Stimulated activated CD4-positive, alpha-beta T cell treated with anti-CD3 and anti-CD28 coated beads, TNF-alpha, amount 100 ng/mL, for 1 hour (primary cell): ENCODE results near the gene IGSF5.

ENCODE experiments used
- DNase-seq, 3 donors: peaks; one replicate each; pipeline ENCODE4 v3.0.0-alpha.2; 2020; ENCODE audit warnings: low read depth in 3 of 3, low spot score in 1 of 3

Gene IGSF5

GRCh38 chr21:39812983-39813382 lies 68.0 kb downstream of the IGSF5 start:
- no peak for DNase-seq

- no peak for DNase-seq
Observed at GRCh38 chr21:39818557-39818956, 73.6 kb downstream of the IGSF5 start.

GRCh38 chr21:39822042-39822441 lies 77.1 kb downstream of the IGSF5 start:
- DNase-seq: no peak

DNA sequence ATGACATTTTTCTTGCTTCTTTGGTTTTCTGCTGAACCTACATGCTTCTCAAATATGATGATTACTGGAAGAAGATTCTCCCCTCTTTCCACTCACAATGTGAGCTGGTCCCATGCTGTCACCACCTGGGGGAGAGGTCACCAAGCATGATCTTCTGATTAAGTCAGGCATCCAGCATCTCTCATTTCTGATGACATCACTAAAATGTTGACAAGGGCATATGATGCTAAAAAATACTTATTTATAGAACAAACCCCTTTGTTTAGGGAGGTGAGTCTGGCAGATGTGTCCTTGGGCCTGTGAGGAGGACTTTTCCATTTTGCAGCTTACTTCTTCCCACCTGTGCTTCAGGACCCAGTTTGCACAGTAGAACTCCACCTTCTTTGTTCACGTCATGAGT lies 80.3 kb downstream of the IGSF5 start:
- no peak for DNase-seq

GRCh38 chr21:39834543-39834942 lies 89.6 kb downstream of the IGSF5 start:
- no peak for DNase-seq

DNA sequence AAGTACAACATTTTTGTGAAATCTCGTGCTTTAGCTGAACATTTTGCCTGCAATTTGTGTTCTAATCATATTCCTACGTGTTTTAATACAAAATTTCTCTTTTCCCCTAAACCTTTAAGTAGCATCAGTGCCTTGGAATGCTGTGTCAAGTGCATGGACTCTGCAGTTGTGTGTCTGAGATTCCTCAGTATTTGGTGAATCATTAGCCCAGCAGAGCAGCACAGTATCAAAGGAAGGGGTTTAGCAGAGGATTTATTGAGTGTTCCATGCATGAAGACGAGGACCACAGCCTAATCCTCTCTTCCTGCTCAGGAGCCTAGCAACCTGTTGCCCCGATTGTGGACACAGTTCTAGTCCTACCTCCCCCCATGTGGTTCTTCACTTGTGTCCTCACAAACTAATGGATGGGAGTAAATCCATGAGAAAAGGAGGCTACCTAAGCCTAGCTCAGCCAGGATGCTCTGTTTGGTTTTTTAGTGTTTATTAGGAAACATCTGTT lies 92.9 kb downstream of the IGSF5 start:
- DNase-seq: no peak

GRCh38 chr21:39840373-39841097 lies 95.6 kb downstream of the IGSF5 start:
- no peak for DNase-seq

GRCh38 chr21:39842741-39843459 lies 97.9 kb downstream of the IGSF5 start:
- DNase-seq: no peak

DNA sequence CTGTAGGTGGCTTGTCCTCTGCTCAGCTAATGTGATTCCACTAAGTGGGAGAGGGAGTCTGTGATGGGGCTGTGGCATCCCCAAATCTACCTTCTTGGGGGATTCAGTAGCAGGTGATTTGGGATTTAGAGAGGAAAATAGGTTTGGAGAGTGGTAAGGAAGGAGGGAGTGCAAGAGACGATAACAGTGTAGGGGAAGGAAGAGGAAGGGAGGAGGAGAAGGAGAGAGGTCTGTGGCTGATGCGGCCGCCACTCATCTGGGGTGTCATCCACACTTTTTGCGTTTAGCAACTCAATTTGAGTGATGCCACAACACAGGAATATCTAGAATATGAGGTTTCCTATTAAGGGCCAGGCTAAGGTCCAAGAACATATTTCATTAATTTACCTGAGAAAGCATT lies 98.5 kb downstream of the IGSF5 start:
- DNase-seq: no peak

- DNase-seq: no peak
Observed at GRCh38 chr21:39843916-39844315, 98.9 kb downstream of the IGSF5 start.

GRCh38 chr21:39845571-39846130 lies 100.7 kb downstream of the IGSF5 start:
- no peak for DNase-seq

DNA sequence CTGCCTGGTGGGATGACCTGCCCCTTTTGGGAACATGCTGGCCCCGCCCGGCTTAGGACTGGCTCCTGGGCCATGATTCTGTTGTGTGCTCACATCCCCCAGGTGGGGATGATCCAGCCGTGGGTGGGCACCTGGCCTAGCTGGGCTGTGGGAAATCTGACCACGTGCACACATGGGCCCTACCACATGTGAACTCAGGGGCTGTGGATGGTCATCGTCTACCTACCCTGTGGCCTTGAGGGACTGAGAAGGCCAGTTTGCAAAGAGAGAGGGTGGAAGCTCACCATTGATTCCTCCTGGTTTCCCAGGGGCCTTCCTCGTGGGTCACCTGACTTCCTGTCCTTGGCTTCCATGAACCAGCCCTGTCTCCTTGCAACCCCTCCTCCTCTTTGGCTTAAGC lies 102.9 kb downstream of the IGSF5 start:
- no peak for DNase-seq

- DNase-seq: no peak
Observed at GRCh38 chr21:39849014-39849655, 104.2 kb downstream of the IGSF5 start.

GRCh38 chr21:39850333-39850732 lies 105.3 kb downstream of the IGSF5 start:
- no peak for DNase-seq

DNA sequence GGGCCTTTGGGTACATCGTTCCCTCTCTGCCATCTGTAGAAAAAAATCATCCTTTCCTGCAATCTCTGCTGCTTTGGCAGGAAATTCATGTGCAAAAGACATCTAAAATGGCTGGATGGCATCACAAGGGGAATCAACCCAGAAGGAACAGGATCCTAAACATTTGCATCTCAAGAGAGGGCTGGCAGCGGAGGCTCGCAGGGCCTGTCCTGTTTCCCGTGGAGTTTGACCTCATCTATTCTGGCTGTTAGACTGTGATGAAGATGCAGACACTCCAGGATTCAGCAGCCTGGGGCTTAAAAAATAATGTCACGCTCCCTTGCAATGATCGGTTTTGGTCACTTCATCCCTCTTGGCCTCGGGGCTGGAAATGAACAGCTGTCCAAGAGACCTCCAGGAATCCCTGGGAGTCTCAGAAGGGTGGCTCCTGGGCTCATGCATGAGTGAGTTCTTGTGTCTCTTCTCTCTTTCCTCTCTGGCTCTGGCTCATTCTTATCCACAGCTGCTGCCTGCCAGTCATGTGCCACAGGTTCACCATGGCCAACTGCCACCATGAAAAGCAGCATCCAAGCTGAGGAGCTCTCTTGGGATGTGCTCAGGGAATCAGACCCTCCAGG lies 106.1 kb downstream of the IGSF5 start:
- no peak for DNase-seq
